Measurements from ENCODE around the gene TROAP. TPM values are rescaled to one million over a fixed set of nuclear protein-coding genes. Genes with fewer than 3 reads are reported as not detected.

TROAP gene
- total and polyA plus RNA-seq, 4 donors, result 0.97 to 17.5 (median 2.0) TPM; not detected in 1

- Histone ChIP-seq H3K4me1 (ENCODE audit: control insufficient read depth in 4 of 4, insufficient read depth in 4 of 4, low read length in 3 of 4) (peaks cover 31 to 60% (median 47%) of the 10 kb centered on the region in 4 donors), H3K9ac (ENCODE audit: low read depth in 1 of 2, low read length in 2 of 2) (peak within 1 kb of the TSS in 1 of 2 donors; percentile 23), H3K36me3 (ENCODE audit: control insufficient read depth in 4 of 4, insufficient read depth in 3 of 4, low read depth in 1 of 4, low read length in 3 of 4) (peaks cover 1 to 4% (median 3%) of the 10 kb centered on the region in 4 donors), H3K9me3 (ENCODE audit: control insufficient read depth in 4 of 4, low read length in 3 of 4) (no peaks in the 10 kb centered on the region), H3K27me3 (ENCODE audit: control insufficient read depth in 4 of 4, insufficient read depth in 4 of 4, low read length in 3 of 4) (no peaks in the 10 kb centered on the region), H3K27ac (ENCODE audit: low read depth in 1 of 2, low read length in 2 of 2) (peak within 1 kb of the TSS in 1 of 2 donors; percentile 49), H3K4me3 (ENCODE audit: low read depth in 1 of 3, low read length in 3 of 3) (peak within 1 kb of the TSS in 2 of 3 donors; percentile 51 to 67)
- DNase-seq (ENCODE audit: low spot score), result no peak
- TF ChIP-seq FOXA1 (IDR thresholded peaks at IDR 0.05) (no peak), FOXA2 (IDR thresholded peaks at IDR 0.05) (no peak), CTCF (IDR thresholded peaks at IDR 0.05; ENCODE audit: low read depth, low read length, missing input control) (no peak), REST (IDR thresholded peaks at IDR 0.05) (no peak), ATF3 (IDR thresholded peaks at IDR 0.05) (no peak), EGR1 (IDR thresholded peaks at IDR 0.05; ENCODE audit: low read depth in 2 of 2) (peak in 1 of 2 donors; percentile 88), TAF1 (conservative IDR thresholded peaks at IDR 0.05) (no peak), HNF4G (IDR thresholded peaks at IDR 0.05) (no peak)
- 1% methylated on average over 47 of the region's 47 CpGs for WGBS
These were observed 23.7 kb downstream of the TROAP start, which contains the start of gene DNAJC22 for GRCh38 chr12:49346659-49347310. TSS of gene DNAJC22 (plus strand) at chr12:49346888. CDS start at chr12:49348873, 1,985 bp downstream.

GRCh38 chr12:49347311-49348193 is 24.5 kb downstream of the TROAP start:
- peak overlapping the region; percentile 21 to 80 (median 67) for H3K4me3 ChIP-seq (ENCODE audit: low read depth in 1 of 3, low read length in 3 of 3)
- peaks cover 27 to 53% (median 40%) of the 10 kb centered on the region in 4 donors for H3K4me1 ChIP-seq (ENCODE audit: control insufficient read depth in 4 of 4, insufficient read depth in 4 of 4, low read length in 3 of 4)
- H3K27me3 ChIP-seq (ENCODE audit: control insufficient read depth in 4 of 4, insufficient read depth in 4 of 4, low read length in 3 of 4), result no peaks in the 10 kb centered on the region
- H3K9me3 ChIP-seq (ENCODE audit: control insufficient read depth in 4 of 4, low read length in 3 of 4), result no peaks in the 10 kb centered on the region
- peaks cover 1 to 4% (median 3%) of the 10 kb centered on the region in 4 donors for H3K36me3 ChIP-seq (ENCODE audit: control insufficient read depth in 4 of 4, insufficient read depth in 3 of 4, low read depth in 1 of 4, low read length in 3 of 4)
- peak; percentile 86 for DNase-seq (ENCODE audit: low spot score)
- H3K27ac ChIP-seq (ENCODE audit: low read depth in 1 of 2, low read length in 2 of 2), result peak overlapping the region; percentile 67 to 82
- WGBS, result 3% methylated on average over 37 of the region's 37 CpGs
- peak overlapping the region; percentile 79 to 89 for H3K9ac ChIP-seq (ENCODE audit: low read depth in 1 of 2, low read length in 2 of 2)
- TF ChIP-seq ATF3 (IDR thresholded peaks at IDR 0.05) (peak; percentile 62), FOXA2 (IDR thresholded peaks at IDR 0.05) (no peak), TAF1 (conservative IDR thresholded peaks at IDR 0.05) (peak; percentile 95), NR2F2 (IDR thresholded peaks at IDR 0.05) (no peak), HNF4A (conservative IDR thresholded peaks at IDR 0.05) (peak; percentile 97 to 98), JUND (IDR thresholded peaks at IDR 0.05) (peak in 1 of 2 donors; percentile 58), FOXA1 (IDR thresholded peaks at IDR 0.05) (no peak), REST (IDR thresholded peaks at IDR 0.05) (peak; percentile 92), CTCF (IDR thresholded peaks at IDR 0.05; ENCODE audit: low read depth, low read length, missing input control) (peak; percentile 92), SP1 (IDR thresholded peaks at IDR 0.05) (peak; percentile 88), HNF4G (IDR thresholded peaks at IDR 0.05) (peak; percentile 96), YY1 (IDR thresholded peaks at IDR 0.05) (peak; percentile 96), EGR1 (IDR thresholded peaks at IDR 0.05; ENCODE audit: low read depth in 2 of 2) (peak; percentile 40 to 73), RAD21 (IDR thresholded peaks at IDR 0.05) (peak; percentile 58 to 74), MAX (IDR thresholded peaks at IDR 0.05) (peak; percentile 91)

All from liver (tissue), 9 donors.